Neural cell (in vitro differentiated cells): ENCODE results near the gene ERBB4.

Experiments used
- CTCF ChIP-seq: fragments of 450-650 bp; IDR thresholded peaks from 2 replicates; pipeline ENCODE4 v1.5.1; 2014; ENCODE audit warnings: antibody characterized with exemption, mild to moderate bottlenecking, moderate library complexity; ENCODE audit not compliant: poor library complexity, severe bottlenecking
- EZH2 ChIP-seq: fragments of 200-600, 300-800 bp; shearing (Covaris generic), sonication (generic); IDR thresholded peaks from 2 replicates; pipeline ENCODE4 v1.6.1; 2014; ENCODE audit warnings: antibody characterized with exemption, low read length, borderline replicate concordance, mild to moderate bottlenecking; ENCODE audit not compliant: insufficient read depth, poor library complexity, severe bottlenecking
- POLR2AphosphoS5 ChIP-seq: IDR thresholded peaks from 2 replicates; pipeline ENCODE4 v1.6.1; 2012

DNA sequence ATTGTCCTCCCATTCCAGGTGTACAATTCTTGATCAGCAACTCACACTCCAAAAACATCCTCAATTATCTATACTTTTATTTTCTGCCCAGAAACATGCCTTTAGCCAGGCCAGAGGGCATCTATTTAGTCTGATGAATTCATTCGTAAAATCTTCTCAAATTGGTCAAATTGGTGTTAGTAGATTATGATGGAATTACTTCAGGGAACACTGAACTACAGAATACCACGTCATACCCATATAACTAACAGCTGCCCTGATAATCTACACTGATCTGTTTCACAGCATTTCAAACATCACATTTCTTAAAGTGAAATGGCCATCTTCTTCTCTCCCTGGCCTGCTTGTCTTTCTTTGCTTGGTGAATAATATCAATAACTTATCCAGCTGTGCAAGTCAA is 1140.8 kb downstream of the ERBB4 start:
- TF ChIP-seq CTCF (no peak), POLR2AphosphoS5 (no peak), EZH2 (no peak)
